HL-60 (cell line): ENCODE data around the gene BTBD16.

Experiments
- DNase-seq, 2 experiments: peaks; one replicate each; pipeline ENCODE4 v3.0.0-alpha.2; 2010 to 2020; ENCODE audit warnings: low read depth in 1 of 2, low spot score in 1 of 2
- H3K27ac ChIP-seq: fragments of 250-450 bp; sonication (Bioruptor Pico); replicated peaks from 2 replicates; pipeline ENCODE4 v1.5.1; 2020; ENCODE audit warnings: mild to moderate bottlenecking, moderate library complexity
- H3K27me3 ChIP-seq: fragments of 250-450 bp; sonication (Bioruptor Pico); 2 replicates; pipeline ENCODE4 v1.5.1; 2021; ENCODE audit warnings: mild to moderate bottlenecking, moderate library complexity; ENCODE audit not compliant: insufficient read depth, poor library complexity, severe bottlenecking
- H3K4me3 ChIP-seq: replicated peaks from 2 replicates; pipeline ENCODE4 v1.5.1; 2011; ENCODE audit warnings: mild to moderate bottlenecking, control low read depth, low read length; ENCODE audit not compliant: insufficient read depth
- CTCF ChIP-seq: IDR thresholded peaks from one replicate; pipeline ENCODE4 v1.5.1; 2011; ENCODE audit warnings: low read length, control low read depth, inconsistent platforms; ENCODE audit not compliant: insufficient read depth
- GABPA ChIP-seq: IDR thresholded peaks from 2 replicates; pipeline ENCODE4 v1.6.1; 2012; ENCODE audit warnings: low read depth
- POLR2AphosphoS5 ChIP-seq: IDR thresholded peaks from 2 replicates; pipeline ENCODE4 v1.6.1; 2012; ENCODE audit warnings: low read depth
- REST ChIP-seq: IDR thresholded peaks from 2 replicates; pipeline ENCODE4 v1.6.1; 2012; ENCODE audit warnings: low read depth; ENCODE audit not compliant: insufficient replicate concordance
- SPI1 ChIP-seq: IDR thresholded peaks from 2 replicates; pipeline ENCODE4 v1.6.1; 2012; ENCODE audit warnings: low read depth, mild to moderate bottlenecking, borderline replicate concordance

BTBD16 gene

GRCh38 chr10:122265896-122266295, 5.2 kb upstream of the BTBD16 start:
- Histone ChIP-seq H3K4me3 (no peak overlapping the region), H3K27me3 (no peaks in the 10 kb centered on the region), H3K27ac (no peak overlapping the region)
- no peak for DNase-seq
- TF ChIP-seq REST (no peak), CTCF (no peak)

- DNase-seq = peak in 1 of 2 experiments; percentile 42
- Histone ChIP-seq H3K4me3 (no peak overlapping the region), H3K27me3 (no peaks in the 10 kb centered on the region), H3K27ac (no peak overlapping the region)
- no peak for TF ChIP-seq REST
- TF ChIP-seq CTCF = peak; percentile 76
These were observed 3.0 kb upstream of the BTBD16 start for GRCh38 chr10:122267849-122268737.

GRCh38 chr10:122269059-122269687, 1.9 kb upstream of the BTBD16 start:
- H3K27me3 ChIP-seq = no peaks in the 10 kb centered on the region
- no peak overlapping the region for H3K4me3 ChIP-seq
- TF ChIP-seq POLR2AphosphoS5 (no peak), CTCF (no peak), GABPA (no peak), REST (no peak), SPI1 (no peak)
- no peak overlapping the region for H3K27ac ChIP-seq
- no peak for DNase-seq
